Activated naive CD8-positive, alpha-beta T cell (primary cell): ENCODE results near the gene ZCCHC3.

Experiments
- H3K27ac Mint-ChIP-seq: one replicate; pipeline ENCODE4 v1.8.0; 2021; ENCODE audit warnings: mixed read lengths
- H3K27me3 Mint-ChIP-seq: one replicate; pipeline ENCODE4 v1.8.0; 2021; ENCODE audit warnings: mixed read lengths
- H3K36me3 Mint-ChIP-seq: one replicate; pipeline ENCODE4 v1.8.0; 2021; ENCODE audit warnings: mixed read lengths
- H3K4me1 Mint-ChIP-seq: one replicate; pipeline ENCODE4 v1.8.0; 2021; ENCODE audit warnings: low read depth, mixed read lengths
- H3K4me3 Mint-ChIP-seq: one replicate; pipeline ENCODE4 v1.8.0; 2021; ENCODE audit warnings: mild to moderate bottlenecking, mixed read lengths
- H3K9me3 Mint-ChIP-seq: one replicate; pipeline ENCODE4 v1.8.0; 2021; ENCODE audit warnings: low read depth, mixed read lengths

Gene ZCCHC3

GRCh38 chr20:297925-298775, 780 bp downstream of the ZCCHC3 start:
- Mint-ChIP-seq H3K27ac (peak overlapping the region; percentile 99), H3K4me3 (peak overlapping the region; percentile 100), H3K9me3 (no peaks in the 10 kb centered on the region), H3K27me3 (no peaks in the 10 kb centered on the region), H3K4me1 (peaks cover 37% of the 10 kb centered on the region), H3K36me3 (peaks cover 6% of the 10 kb centered on the region)

GRCh38 chr20:298776-299391, 1.5 kb downstream of the ZCCHC3 start:
- H3K9me3 Mint-ChIP-seq = no peaks in the 10 kb centered on the region
- H3K36me3 Mint-ChIP-seq = peaks cover 6% of the 10 kb centered on the region
- peak overlapping the region; percentile 100 for H3K4me3 Mint-ChIP-seq
- H3K27ac Mint-ChIP-seq = peak overlapping the region; percentile 99
- H3K27me3 Mint-ChIP-seq = no peaks in the 10 kb centered on the region
- peaks cover 37% of the 10 kb centered on the region for H3K4me1 Mint-ChIP-seq

GRCh38 chr20:300345-300990, 3.1 kb downstream of the ZCCHC3 start:
- Mint-ChIP-seq H3K4me3 (peak overlapping the region; percentile 100), H3K4me1 (peaks cover 37% of the 10 kb centered on the region), H3K27ac (peak overlapping the region; percentile 86), H3K9me3 (no peaks in the 10 kb centered on the region), H3K27me3 (no peaks in the 10 kb centered on the region), H3K36me3 (peaks cover 6% of the 10 kb centered on the region)

GRCh38 chr20:301886-302848, 4.8 kb downstream of the ZCCHC3 start:
- Mint-ChIP-seq H3K27me3 (no peaks in the 10 kb centered on the region), H3K9me3 (no peaks in the 10 kb centered on the region), H3K27ac (peak overlapping the region; percentile 55), H3K4me3 (peak overlapping the region; percentile 14), H3K4me1 (peaks cover 28% of the 10 kb centered on the region), H3K36me3 (peaks cover 6% of the 10 kb centered on the region)

GRCh38 chr20:305745-306144, 8.4 kb downstream of the ZCCHC3 start:
- Mint-ChIP-seq H3K36me3 (no peaks in the 10 kb centered on the region), H3K4me3 (no peak overlapping the region), H3K4me1 (peaks cover 26% of the 10 kb centered on the region), H3K27ac (no peak overlapping the region), H3K27me3 (no peaks in the 10 kb centered on the region), H3K9me3 (no peaks in the 10 kb centered on the region)

GRCh38 chr20:308427-309038, 11.2 kb downstream of the ZCCHC3 start:
- H3K27me3 Mint-ChIP-seq = no peaks in the 10 kb centered on the region

GRCh38 chr20:309306-309840, 12.0 kb downstream of the ZCCHC3 start:
- no peak overlapping the region for H3K27ac Mint-ChIP-seq
- H3K36me3 Mint-ChIP-seq = no peaks in the 10 kb centered on the region
- peak overlapping the region; percentile 59 for H3K4me3 Mint-ChIP-seq
- H3K27me3 Mint-ChIP-seq = no peaks in the 10 kb centered on the region
- peaks cover 15% of the 10 kb centered on the region for H3K4me1 Mint-ChIP-seq
- no peaks in the 10 kb centered on the region for H3K9me3 Mint-ChIP-seq

More at GRCh38 chr20:308427-309038, 11.2 kb downstream of the ZCCHC3 start:
- no peak overlapping the region for H3K27ac Mint-ChIP-seq
- H3K4me3 Mint-ChIP-seq = no peak overlapping the region
- no peaks in the 10 kb centered on the region for H3K36me3 Mint-ChIP-seq
- H3K9me3 Mint-ChIP-seq = no peaks in the 10 kb centered on the region
- H3K4me1 Mint-ChIP-seq = peaks cover 15% of the 10 kb centered on the region

GRCh38 chr20:309841-310644, 12.7 kb downstream of the ZCCHC3 start:
- peak overlapping the region; percentile 86 for H3K4me3 Mint-ChIP-seq
- H3K27ac Mint-ChIP-seq = peak overlapping the region; percentile 64
- no peaks in the 10 kb centered on the region for H3K27me3 Mint-ChIP-seq
- no peaks in the 10 kb centered on the region for H3K36me3 Mint-ChIP-seq
- peaks cover 15% of the 10 kb centered on the region for H3K4me1 Mint-ChIP-seq
- H3K9me3 Mint-ChIP-seq = no peaks in the 10 kb centered on the region

- no peak overlapping the region for H3K27ac Mint-ChIP-seq
- no peaks in the 10 kb centered on the region for H3K27me3 Mint-ChIP-seq
- no peaks in the 10 kb centered on the region for H3K36me3 Mint-ChIP-seq
- H3K4me1 Mint-ChIP-seq = peaks cover 15% of the 10 kb centered on the region
- no peaks in the 10 kb centered on the region for H3K9me3 Mint-ChIP-seq
- H3K4me3 Mint-ChIP-seq = peak overlapping the region; percentile 86
Observed at GRCh38 chr20:310645-311044, 13.3 kb downstream of the ZCCHC3 start.

GRCh38 chr20:311609-312008, 14.2 kb downstream of the ZCCHC3 start:
- Mint-ChIP-seq H3K4me3 (no peak overlapping the region), H3K4me1 (peaks cover 15% of the 10 kb centered on the region), H3K9me3 (no peaks in the 10 kb centered on the region), H3K27ac (no peak overlapping the region), H3K36me3 (peaks cover 4% of the 10 kb centered on the region), H3K27me3 (peaks cover 1% of the 10 kb centered on the region)

GRCh38 chr20:312067-312466, 14.7 kb downstream of the ZCCHC3 start:
- peaks cover 5% of the 10 kb centered on the region for H3K36me3 Mint-ChIP-seq
- H3K4me1 Mint-ChIP-seq = peaks cover 15% of the 10 kb centered on the region

GRCh38 chr20:312866-313265, 15.5 kb downstream of the ZCCHC3 start:
- Mint-ChIP-seq H3K27me3 (peaks cover 1% of the 10 kb centered on the region), H3K36me3 (peaks cover 5% of the 10 kb centered on the region), H3K27ac (no peak overlapping the region), H3K4me3 (no peak overlapping the region), H3K9me3 (no peaks in the 10 kb centered on the region), H3K4me1 (peaks cover 15% of the 10 kb centered on the region)

More at GRCh38 chr20:312067-312466, 14.7 kb downstream of the ZCCHC3 start:
- Mint-ChIP-seq H3K27ac (no peak overlapping the region), H3K27me3 (peaks cover 1% of the 10 kb centered on the region), H3K9me3 (no peaks in the 10 kb centered on the region), H3K4me3 (no peak overlapping the region)

- no peak overlapping the region for H3K4me3 Mint-ChIP-seq
- H3K27ac Mint-ChIP-seq = no peak overlapping the region
- H3K9me3 Mint-ChIP-seq = no peaks in the 10 kb centered on the region
- H3K27me3 Mint-ChIP-seq = peaks cover 1% of the 10 kb centered on the region
- peaks cover 15% of the 10 kb centered on the region for H3K4me1 Mint-ChIP-seq
- H3K36me3 Mint-ChIP-seq = peaks cover 5% of the 10 kb centered on the region
Observed at GRCh38 chr20:313402-313801, 16.0 kb downstream of the ZCCHC3 start.
